Measurements from ENCODE around the gene BLACAT1. TPM values are rescaled to one million over a fixed set of nuclear protein-coding genes. Genes with fewer than 3 reads are reported as not detected.
A peak's percentile ranks its signal among the peaks of the same experiment; 100 is the strongest.

Gene BLACAT1
- total and polyA plus RNA-seq, 2 of the 13 experiments (the other 11 are each of a cell fraction or from before 2014, with no cell fraction given) = 1.2 to 2.8 TPM

DNA sequence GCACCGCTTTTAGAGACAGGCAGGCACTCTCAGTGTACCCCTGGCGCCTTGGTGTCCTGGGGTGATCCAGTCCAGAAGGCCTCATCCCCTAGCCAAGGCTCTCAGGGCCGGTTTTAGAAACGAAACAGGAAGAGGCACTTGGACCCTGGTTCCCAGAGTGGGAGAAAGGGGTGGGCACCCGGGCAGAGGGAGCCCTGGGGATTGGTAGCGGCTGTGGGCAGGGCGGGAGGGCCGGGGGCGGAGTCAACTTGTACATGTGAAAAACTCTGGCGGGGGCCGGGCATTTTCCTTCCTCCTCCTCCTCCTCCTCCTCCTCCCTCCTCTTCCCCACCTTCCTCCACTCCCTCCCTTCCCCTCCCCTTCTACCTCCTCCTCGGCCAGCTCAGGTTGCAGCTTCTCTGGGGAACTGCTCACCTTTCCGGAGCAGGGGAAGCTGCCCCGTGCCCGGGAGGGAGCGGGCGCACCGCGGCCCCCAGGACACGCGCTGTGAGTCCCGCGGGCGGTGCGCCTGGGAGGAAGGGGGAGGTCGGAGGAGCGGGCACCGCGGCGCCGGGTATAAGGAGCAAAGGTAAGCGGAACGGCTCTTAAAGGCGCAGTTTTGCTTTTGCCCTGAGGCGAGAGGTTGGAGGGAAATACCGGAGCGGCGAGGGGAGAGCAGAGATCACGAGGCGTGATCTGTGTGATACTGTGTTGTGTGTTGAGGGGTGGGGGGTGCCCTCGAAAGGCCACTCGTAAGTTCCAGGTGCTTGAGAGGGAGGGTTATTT is 48.6 kb upstream of the BLACAT1 start, which contains the start of gene CDK18 (continued):
- TF ChIP-seq, protein P1, sequence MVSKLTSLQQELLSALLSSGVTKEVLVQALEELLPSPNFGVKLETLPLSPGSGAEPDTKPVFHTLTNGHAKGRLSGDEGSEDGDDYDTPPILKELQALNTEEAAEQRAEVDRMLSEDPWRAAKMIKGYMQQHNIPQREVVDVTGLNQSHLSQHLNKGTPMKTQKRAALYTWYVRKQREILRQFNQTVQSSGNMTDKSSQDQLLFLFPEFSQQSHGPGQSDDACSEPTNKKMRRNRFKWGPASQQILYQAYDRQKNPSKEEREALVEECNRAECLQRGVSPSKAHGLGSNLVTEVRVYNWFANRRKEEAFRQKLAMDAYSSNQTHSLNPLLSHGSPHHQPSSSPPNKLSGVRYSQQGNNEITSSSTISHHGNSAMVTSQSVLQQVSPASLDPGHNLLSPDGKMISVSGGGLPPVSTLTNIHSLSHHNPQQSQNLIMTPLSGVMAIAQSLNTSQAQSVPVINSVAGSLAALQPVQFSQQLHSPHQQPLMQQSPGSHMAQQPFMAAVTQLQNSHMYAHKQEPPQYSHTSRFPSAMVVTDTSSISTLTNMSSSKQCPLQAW (CRISPR knock-in tag; IDR thresholded peaks at IDR 0.05) = peak; percentile 32; the same call in 1 of the 2 replicates
- TF ChIP-seq ZNF670 (CRISPR knock-in tag; IDR thresholded peaks at IDR 0.05; ENCODE audit: borderline replicate concordance) (no peak), ZNF232 (CRISPR knock-in tag; IDR thresholded peaks at IDR 0.05; ENCODE audit: borderline replicate concordance) (peak; percentile 43; the same call in 1 of the 2 replicates), HNRNPL (IDR thresholded peaks at IDR 0.05; ENCODE audit: low read depth, low read length) (no peak), ZNF749 (CRISPR knock-in tag; IDR thresholded peaks at IDR 0.05; ENCODE audit: borderline replicate concordance) (no peak), CCDC6 (CRISPR knock-in tag; IDR thresholded peaks at IDR 0.05) (no peak; the same call in none of the 2 replicates), ZNF253 (CRISPR knock-in tag; IDR thresholded peaks at IDR 0.05; ENCODE audit: borderline replicate concordance) (no peak), BORCS8-MEF2B (CRISPR knock-in tag; IDR thresholded peaks at IDR 0.05) (peak; percentile 52; the same call in 1 of the 2 replicates), SRSF9 (IDR thresholded peaks at IDR 0.05; ENCODE audit: borderline replicate concordance, insufficient read depth, low read depth, low read length, poor library complexity, severe bottlenecking) (no peak), GATAD2A (CRISPR knock-in tag; IDR thresholded peaks at IDR 0.05) (0 out of 2 replicates have a peak, but pooled peaks have one; percentile 14), TOE1 (CRISPR knock-in tag; IDR thresholded peaks at IDR 0.05) (no peak)
- TF ChIP-seq, protein P2, sequence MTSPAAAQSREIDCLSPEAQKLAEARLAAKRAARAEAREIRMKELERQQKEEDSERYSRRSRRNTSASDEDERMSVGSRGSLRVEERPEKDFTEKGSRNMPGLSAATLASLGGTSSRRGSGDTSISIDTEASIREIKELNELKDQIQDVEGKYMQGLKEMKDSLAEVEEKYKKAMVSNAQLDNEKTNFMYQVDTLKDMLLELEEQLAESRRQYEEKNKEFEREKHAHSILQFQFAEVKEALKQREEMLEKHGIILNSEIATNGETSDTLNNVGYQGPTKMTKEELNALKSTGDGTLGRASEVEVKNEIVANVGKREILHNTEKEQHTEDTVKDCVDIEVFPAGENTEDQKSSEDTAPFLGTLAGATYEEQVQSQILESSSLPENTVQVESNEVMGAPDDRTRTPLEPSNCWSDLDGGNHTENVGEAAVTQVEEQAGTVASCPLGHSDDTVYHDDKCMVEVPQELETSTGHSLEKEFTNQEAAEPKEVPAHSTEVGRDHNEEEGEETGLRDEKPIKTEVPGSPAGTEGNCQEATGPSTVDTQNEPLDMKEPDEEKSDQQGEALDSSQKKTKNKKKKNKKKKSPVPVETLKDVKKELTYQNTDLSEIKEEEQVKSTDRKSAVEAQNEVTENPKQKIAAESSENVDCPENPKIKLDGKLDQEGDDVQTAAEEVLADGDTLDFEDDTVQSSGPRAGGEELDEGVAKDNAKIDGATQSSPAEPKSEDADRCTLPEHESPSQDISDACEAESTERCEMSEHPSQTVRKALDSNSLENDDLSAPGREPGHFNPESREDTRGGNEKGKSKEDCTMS (CRISPR knock-in tag; conservative IDR thresholded peaks at IDR 0.05) = no peak
- TF ChIP-seq, protein P3, sequence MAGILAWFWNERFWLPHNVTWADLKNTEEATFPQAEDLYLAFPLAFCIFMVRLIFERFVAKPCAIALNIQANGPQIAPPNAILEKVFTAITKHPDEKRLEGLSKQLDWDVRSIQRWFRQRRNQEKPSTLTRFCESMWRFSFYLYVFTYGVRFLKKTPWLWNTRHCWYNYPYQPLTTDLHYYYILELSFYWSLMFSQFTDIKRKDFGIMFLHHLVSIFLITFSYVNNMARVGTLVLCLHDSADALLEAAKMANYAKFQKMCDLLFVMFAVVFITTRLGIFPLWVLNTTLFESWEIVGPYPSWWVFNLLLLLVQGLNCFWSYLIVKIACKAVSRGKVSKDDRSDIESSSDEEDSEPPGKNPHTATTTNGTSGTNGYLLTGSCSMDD (CRISPR knock-in tag; IDR thresholded peaks at IDR 0.05) = no peak
- TF ChIP-seq, protein P4, sequence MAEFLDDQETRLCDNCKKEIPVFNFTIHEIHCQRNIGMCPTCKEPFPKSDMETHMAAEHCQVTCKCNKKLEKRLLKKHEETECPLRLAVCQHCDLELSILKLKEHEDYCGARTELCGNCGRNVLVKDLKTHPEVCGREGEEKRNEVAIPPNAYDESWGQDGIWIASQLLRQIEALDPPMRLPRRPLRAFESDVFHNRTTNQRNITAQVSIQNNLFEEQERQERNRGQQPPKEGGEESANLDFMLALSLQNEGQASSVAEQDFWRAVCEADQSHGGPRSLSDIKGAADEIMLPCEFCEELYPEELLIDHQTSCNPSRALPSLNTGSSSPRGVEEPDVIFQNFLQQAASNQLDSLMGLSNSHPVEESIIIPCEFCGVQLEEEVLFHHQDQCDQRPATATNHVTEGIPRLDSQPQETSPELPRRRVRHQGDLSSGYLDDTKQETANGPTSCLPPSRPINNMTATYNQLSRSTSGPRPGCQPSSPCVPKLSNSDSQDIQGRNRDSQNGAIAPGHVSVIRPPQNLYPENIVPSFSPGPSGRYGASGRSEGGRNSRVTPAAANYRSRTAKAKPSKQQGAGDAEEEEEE (CRISPR knock-in tag; IDR thresholded peaks at IDR 0.05; ENCODE audit: borderline replicate concordance) = no peak

Measured in HepG2 (cell line).